T47D (cell line): ENCODE measurements around the gene CDH12.
"Not testable (repeated sequence)": the region's sequence is repeated elsewhere in the genome, so short reads cannot be mapped to it uniquely, and the experiment has no call there.

ENCODE experiments used
- DNase-seq, 2 experiments: peaks; one replicate each; pipeline versions ENCODE4 v3.0.0 to v3.0.0-alpha.2; 2011 to 2012; ENCODE audit warnings: low read depth in 1 of 2, low spot score in 1 of 2
- JUND ChIP-seq: IDR thresholded peaks from 2 replicates; pipeline ENCODE4 v1.6.1; 2012; ENCODE audit warnings: low read depth
- in situ Hi-C: cut with HindIII; loops from 2 replicates; pipeline ENCODE4 v1.10.0; 2016; ENCODE audit warnings: low sequenced_read_pairs, low pct_unique_long_range_greater_than_20kb

The CDH12 gene

GRCh38 chr5:22842574-22842973, 10.6 kb downstream of the CDH12 start:
- DNase-seq: no peak
- TF ChIP-seq JUND: no peak
- in situ Hi-C loops: no loop called here

GRCh38 chr5:22837803-22838202, 15.3 kb downstream of the CDH12 start:
- DNase-seq: no peak
- in situ Hi-C loops: no loop called here
- no peak for TF ChIP-seq JUND

- no peak for TF ChIP-seq JUND
- in situ Hi-C loops: no loop called here
- no peak for DNase-seq
Observed at GRCh38 chr5:22835686-22836085, 17.5 kb downstream of the CDH12 start.

GRCh38 chr5:22793463-22793862, 59.7 kb downstream of the CDH12 start:
- in situ Hi-C loops: no loop called here
- DNase-seq: no peak
- TF ChIP-seq JUND: no peak

GRCh38 chr5:22787807-22788206, 65.3 kb downstream of the CDH12 start:
- no peak for DNase-seq
- in situ Hi-C loops: no loop called here
- no peak for TF ChIP-seq JUND

GRCh38 chr5:22787398-22787797, 65.7 kb downstream of the CDH12 start:
- no peak for DNase-seq
- no peak for TF ChIP-seq JUND
- in situ Hi-C loops: no loop called here

GRCh38 chr5:22780756-22781155, 72.4 kb downstream of the CDH12 start:
- in situ Hi-C loops: no loop called here
- no peak for DNase-seq
- TF ChIP-seq JUND: no peak

- no peak for DNase-seq
- in situ Hi-C loops: no loop called here
- no peak for TF ChIP-seq JUND
Observed at GRCh38 chr5:22779499-22779898, 73.6 kb downstream of the CDH12 start.

- in situ Hi-C loops: no loop called here
Observed at GRCh38 chr5:22776285-22776684, 76.9 kb downstream of the CDH12 start.

GRCh38 chr5:22774214-22774613, 78.9 kb downstream of the CDH12 start:
- in situ Hi-C loops, DNase-seq: not testable (repeated sequence)

More at GRCh38 chr5:22776285-22776684, 76.9 kb downstream of the CDH12 start:
- no peak for TF ChIP-seq JUND
- DNase-seq: no peak

GRCh38 chr5:22764736-22765135, 88.4 kb downstream of the CDH12 start:
- TF ChIP-seq JUND: no peak
- in situ Hi-C loops: no loop called here
- DNase-seq: no peak

- DNase-seq: no peak
- no peak for TF ChIP-seq JUND
- in situ Hi-C loops: no loop called here
Observed at GRCh38 chr5:22757776-22758175, 95.4 kb downstream of the CDH12 start.

- no peak for TF ChIP-seq JUND
- in situ Hi-C loops: no loop called here
- DNase-seq: no peak
Observed at GRCh38 chr5:22754155-22754554, 99.0 kb downstream of the CDH12 start.

- no peak for TF ChIP-seq JUND
- DNase-seq: no peak
- in situ Hi-C loops: no loop called here
Observed at GRCh38 chr5:22751536-22751935, 101.6 kb downstream of the CDH12 start.
